Measurements from ENCODE around the gene SPTBN2. TPM values are rescaled to one million over a fixed set of nuclear protein-coding genes. Genes with fewer than 3 reads are reported as not detected.

The SPTBN2 gene
- total and polyA plus RNA-seq, 8 donors: 7.5 to 26.4 (median 9.0) TPM

DNA sequence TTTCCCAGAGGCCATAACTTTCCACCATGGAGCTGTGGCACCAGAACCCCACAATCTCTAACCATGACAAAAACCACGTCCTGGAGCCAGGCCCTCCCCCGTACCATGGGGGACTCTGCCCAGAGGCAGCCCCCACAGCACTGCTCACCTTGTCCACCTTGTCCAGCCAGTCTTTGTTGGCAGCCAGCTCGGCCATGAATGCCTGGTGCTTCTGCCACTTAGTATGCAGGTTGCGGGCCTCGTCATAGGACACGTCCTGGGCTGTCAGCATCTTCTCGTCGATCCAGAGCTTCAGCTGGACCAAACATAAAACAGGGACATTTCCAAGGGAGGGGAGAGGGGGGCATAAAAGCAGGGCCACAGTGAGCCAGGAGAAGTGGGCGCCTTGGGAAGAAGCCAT lies 30.5 kb downstream of the SPTBN2 start:
- H3K27me3 ChIP-seq: no peaks in the 10 kb centered on the region
- TF ChIP-seq, protein P1, sequence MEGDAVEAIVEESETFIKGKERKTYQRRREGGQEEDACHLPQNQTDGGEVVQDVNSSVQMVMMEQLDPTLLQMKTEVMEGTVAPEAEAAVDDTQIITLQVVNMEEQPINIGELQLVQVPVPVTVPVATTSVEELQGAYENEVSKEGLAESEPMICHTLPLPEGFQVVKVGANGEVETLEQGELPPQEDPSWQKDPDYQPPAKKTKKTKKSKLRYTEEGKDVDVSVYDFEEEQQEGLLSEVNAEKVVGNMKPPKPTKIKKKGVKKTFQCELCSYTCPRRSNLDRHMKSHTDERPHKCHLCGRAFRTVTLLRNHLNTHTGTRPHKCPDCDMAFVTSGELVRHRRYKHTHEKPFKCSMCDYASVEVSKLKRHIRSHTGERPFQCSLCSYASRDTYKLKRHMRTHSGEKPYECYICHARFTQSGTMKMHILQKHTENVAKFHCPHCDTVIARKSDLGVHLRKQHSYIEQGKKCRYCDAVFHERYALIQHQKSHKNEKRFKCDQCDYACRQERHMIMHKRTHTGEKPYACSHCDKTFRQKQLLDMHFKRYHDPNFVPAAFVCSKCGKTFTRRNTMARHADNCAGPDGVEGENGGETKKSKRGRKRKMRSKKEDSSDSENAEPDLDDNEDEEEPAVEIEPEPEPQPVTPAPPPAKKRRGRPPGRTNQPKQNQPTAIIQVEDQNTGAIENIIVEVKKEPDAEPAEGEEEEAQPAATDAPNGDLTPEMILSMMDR (IDR thresholded peaks at IDR 0.05): no peak
- H3K36me3 ChIP-seq: no peaks in the 10 kb centered on the region
- intact Hi-C loops (cut with DNase I): no loop called here
- H3K4me3 ChIP-seq: no peak overlapping the region
- no peaks in the 10 kb centered on the region for H3K9me3 ChIP-seq
- no peak for ATAC-seq
- no peak overlapping the region for H3K27ac ChIP-seq
- peak in 1 of 4 donors; percentile 25 for DNase-seq
- peaks cover 0 to 3% of the 10 kb centered on the region in 2 donors for H3K4me1 ChIP-seq

DNA sequence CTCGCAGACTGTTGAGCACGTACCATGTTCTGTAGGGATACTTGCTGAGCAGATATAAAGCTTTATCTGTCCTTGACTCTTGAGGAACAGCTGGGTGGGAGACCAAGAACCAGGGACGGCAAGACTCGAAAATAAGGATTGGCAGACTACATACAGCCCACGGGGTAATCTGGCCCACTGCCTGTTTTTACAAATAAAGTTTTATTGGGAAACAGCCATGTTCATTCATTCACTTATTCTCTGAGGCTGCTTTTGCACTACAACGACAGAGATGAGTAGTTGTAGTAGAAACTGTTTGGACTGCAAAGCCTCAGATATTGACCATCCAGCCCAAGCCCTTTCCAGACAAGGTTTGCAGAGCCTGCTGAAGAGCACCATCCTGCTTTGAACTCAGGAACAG lies 31.0 kb downstream of the SPTBN2 start:
- no peak overlapping the region for H3K4me3 ChIP-seq
- DNase-seq (no peak), ATAC-seq (no peak)
- peaks cover 0 to 3% of the 10 kb centered on the region in 2 donors for H3K4me1 ChIP-seq
- H3K27ac ChIP-seq: no peak overlapping the region
- no peaks in the 10 kb centered on the region for H3K36me3 ChIP-seq
- H3K9me3 ChIP-seq: no peaks in the 10 kb centered on the region
- intact Hi-C loops (cut with DNase I): no loop called here
- TF ChIP-seq, protein P1 (IDR thresholded peaks at IDR 0.05): no peak
- H3K27me3 ChIP-seq: no peaks in the 10 kb centered on the region

DNA sequence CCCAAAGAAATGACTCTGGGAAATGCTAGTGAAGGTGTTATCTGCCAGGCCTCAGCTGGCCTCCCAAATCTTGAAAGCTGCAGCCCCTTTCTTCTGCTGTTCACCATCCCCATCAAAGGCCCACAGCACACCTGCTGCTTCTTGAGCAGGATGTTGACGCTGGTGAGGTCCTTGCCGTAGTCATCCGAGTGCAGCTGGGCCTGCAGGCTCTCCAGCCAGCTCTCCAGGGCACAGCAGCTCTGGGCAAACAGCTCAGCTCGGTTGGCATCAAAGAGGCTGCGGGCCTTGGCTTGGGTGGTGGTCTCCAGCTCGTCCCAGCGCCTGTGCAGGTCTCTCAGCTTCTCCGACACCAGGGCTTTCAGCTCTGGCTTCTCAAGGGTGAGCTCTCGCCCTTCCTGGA lies 32.9 kb downstream of the SPTBN2 start:
- Histone ChIP-seq H3K9me3 (no peaks in the 10 kb centered on the region), H3K4me3 (no peak overlapping the region), H3K27me3 (no peaks in the 10 kb centered on the region), H3K27ac (no peak overlapping the region), H3K4me1 (peaks cover 0 to 3% of the 10 kb centered on the region in 2 donors), H3K36me3 (no peaks in the 10 kb centered on the region)
- intact Hi-C loops (cut with DNase I): no loop called here
- TF ChIP-seq, protein P1 (IDR thresholded peaks at IDR 0.05): no peak
- DNase-seq (peak in 1 of 4 donors; percentile 51), ATAC-seq (no peak)

DNA sequence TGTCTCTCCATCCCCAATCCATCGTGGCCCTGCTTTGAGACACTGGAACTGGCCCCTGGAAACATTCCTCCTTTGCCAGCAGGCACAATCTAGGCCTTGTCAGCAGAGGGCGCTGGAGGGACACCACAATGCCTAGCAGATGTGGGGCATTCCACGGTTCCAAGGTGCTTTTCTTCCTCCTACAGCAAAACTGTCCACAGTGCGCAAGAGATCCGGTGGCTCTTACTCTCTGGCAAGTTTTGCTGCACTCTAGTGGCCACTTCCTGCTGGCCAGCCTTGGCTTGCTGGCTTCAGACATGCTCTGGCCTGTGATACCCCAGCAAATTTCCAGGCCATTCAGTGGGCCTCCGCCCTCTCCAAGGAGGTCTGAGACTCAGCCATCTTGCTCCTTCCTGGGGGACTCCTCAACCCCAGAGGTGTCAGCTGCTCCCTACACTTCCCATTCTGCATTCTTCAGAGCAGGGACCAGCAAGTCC lies 34.2 kb downstream of the SPTBN2 start:
- Histone ChIP-seq H3K4me3 (no peak overlapping the region), H3K4me1 (peaks cover 0 to 3% of the 10 kb centered on the region in 2 donors), H3K27me3 (no peaks in the 10 kb centered on the region), H3K36me3 (no peaks in the 10 kb centered on the region), H3K9me3 (no peaks in the 10 kb centered on the region), H3K27ac (no peak overlapping the region)
- DNase-seq: peak; percentile 70 to 89 (median 87)
- intact Hi-C loops (cut with DNase I): loop anchor here in 1 of 2 donors (5.0 kb wide), 1 partner anchor 138 kb away; no protein-coding TSS in a partner anchor
- TF ChIP-seq, protein P1 (IDR thresholded peaks at IDR 0.05): peak; percentile 83 to 89
- peak; percentile 99 for ATAC-seq

DNA sequence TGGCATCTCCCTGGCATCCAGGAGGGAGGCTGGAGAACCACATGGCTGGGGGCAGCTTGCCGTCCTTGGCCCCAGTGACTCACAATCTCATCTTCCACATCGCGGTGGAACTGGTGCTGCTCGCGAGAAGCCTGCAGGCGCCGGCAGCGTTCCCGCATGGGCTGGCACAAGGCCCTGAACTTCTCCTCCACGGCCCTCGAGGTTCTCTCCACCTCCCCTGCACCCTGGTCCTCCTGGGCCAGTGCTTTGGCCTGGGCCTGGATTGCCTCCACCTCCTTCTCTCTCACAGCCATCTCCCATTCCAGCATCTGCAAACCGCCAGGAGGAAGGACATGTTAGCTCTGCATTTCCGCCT lies 35.0 kb downstream of the SPTBN2 start:
- no peak overlapping the region for H3K27ac ChIP-seq
- H3K9me3 ChIP-seq: no peaks in the 10 kb centered on the region
- TF ChIP-seq, protein P1 (IDR thresholded peaks at IDR 0.05): no peak
- no peak for DNase-seq
- H3K4me1 ChIP-seq: peaks cover 0 to 3% of the 10 kb centered on the region in 2 donors
- intact Hi-C loops (cut with DNase I): loop anchor here in 1 of 2 donors (5.0 kb wide), 1 partner anchor 138 kb away; no protein-coding TSS in a partner anchor
- ATAC-seq: no peak
- no peak overlapping the region for H3K4me3 ChIP-seq
- no peaks in the 10 kb centered on the region for H3K27me3 ChIP-seq
- H3K36me3 ChIP-seq: no peaks in the 10 kb centered on the region
